MCF 10A (cell line): ENCODE results near the gene PCNX3. TPM values are rescaled to one million over a fixed set of nuclear protein-coding genes. Genes with fewer than 3 reads are reported as not detected.

Experiments
- BruUV-seq: library from RNA; stranded (reverse); fragments of 400-500 nt; replicated peaks from 2 replicates; lab custom pipeline; 2021; lab: Mats Ljungman, UMichigan
- CTCF ChIA-PET: fragments of 300-600 bp; sonication (Branson Sonifier 250); formaldehyde crosslinking; extraction: SDS; loops from one replicate; lab custom pipeline; 2021; ENCODE audit warnings: antibody characterized with exemption, inconsistent platforms; lab: Yijun Ruan, JAX
- POLR2A ChIA-PET: fragments of 300-600, 350-650 bp; sonication (Branson Sonifier 250); formaldehyde crosslinking; extraction: SDS; loops from one replicate; lab custom pipeline; 2020; ENCODE audit warnings: antibody characterized with exemption, inconsistent platforms; lab: Yijun Ruan, JAX
- DNase-seq: peaks from one replicate; pipeline ENCODE4 v3.0.0-alpha.2; 2018; ENCODE audit not compliant: unreplicated experiment
- H3K27ac Mint-ChIP-seq: one replicate; pipeline ENCODE4 v1.8.0; 2022; ENCODE audit warnings: mild to moderate bottlenecking, low read depth, mixed read lengths; ENCODE audit not compliant: unreplicated experiment
- H3K27me3 Mint-ChIP-seq: one replicate; pipeline ENCODE4 v1.8.0; 2022; ENCODE audit warnings: mixed read lengths; ENCODE audit not compliant: insufficient read depth, unreplicated experiment
- H3K36me3 Mint-ChIP-seq: one replicate; pipeline ENCODE4 v1.8.0; 2022; ENCODE audit warnings: mild to moderate bottlenecking, moderate library complexity, mixed read lengths; ENCODE audit not compliant: insufficient read depth, unreplicated experiment
- H3K4me1 Mint-ChIP-seq: one replicate; pipeline ENCODE4 v1.8.0; 2022; ENCODE audit warnings: mixed read lengths; ENCODE audit not compliant: insufficient read depth, unreplicated experiment
- H3K4me3 Mint-ChIP-seq: one replicate; pipeline ENCODE4 v1.8.0; 2022; ENCODE audit warnings: mild to moderate bottlenecking, moderate library complexity, mixed read lengths; ENCODE audit not compliant: unreplicated experiment
- H3K9me3 Mint-ChIP-seq: one replicate; pipeline ENCODE4 v1.8.0; 2022; ENCODE audit warnings: mixed read lengths; ENCODE audit not compliant: unreplicated experiment
- CTCF ChIP-seq: fragments of 200-600 bp; IDR thresholded peaks from one replicate; pipeline ENCODE4 v1.8.0; 2022; ENCODE audit warnings: antibody characterized with exemption, mild to moderate bottlenecking; ENCODE audit not compliant: unreplicated experiment
- intact Hi-C: fragments of 100-400 bp; cut with micrococcal nuclease; formaldehyde crosslinking; loops from 2 replicates; pipeline ENCODE4 v1.14.1; 2022
- total RNA-seq: library from RNA; stranded (reverse); gene quantifications from 2 replicates; pipeline ENCODE4 v1.2.3, GENCODE V29; 2022

Gene PCNX3
- total RNA-seq, 1 experiment from 2014 or later: 40.9 TPM

DNA sequence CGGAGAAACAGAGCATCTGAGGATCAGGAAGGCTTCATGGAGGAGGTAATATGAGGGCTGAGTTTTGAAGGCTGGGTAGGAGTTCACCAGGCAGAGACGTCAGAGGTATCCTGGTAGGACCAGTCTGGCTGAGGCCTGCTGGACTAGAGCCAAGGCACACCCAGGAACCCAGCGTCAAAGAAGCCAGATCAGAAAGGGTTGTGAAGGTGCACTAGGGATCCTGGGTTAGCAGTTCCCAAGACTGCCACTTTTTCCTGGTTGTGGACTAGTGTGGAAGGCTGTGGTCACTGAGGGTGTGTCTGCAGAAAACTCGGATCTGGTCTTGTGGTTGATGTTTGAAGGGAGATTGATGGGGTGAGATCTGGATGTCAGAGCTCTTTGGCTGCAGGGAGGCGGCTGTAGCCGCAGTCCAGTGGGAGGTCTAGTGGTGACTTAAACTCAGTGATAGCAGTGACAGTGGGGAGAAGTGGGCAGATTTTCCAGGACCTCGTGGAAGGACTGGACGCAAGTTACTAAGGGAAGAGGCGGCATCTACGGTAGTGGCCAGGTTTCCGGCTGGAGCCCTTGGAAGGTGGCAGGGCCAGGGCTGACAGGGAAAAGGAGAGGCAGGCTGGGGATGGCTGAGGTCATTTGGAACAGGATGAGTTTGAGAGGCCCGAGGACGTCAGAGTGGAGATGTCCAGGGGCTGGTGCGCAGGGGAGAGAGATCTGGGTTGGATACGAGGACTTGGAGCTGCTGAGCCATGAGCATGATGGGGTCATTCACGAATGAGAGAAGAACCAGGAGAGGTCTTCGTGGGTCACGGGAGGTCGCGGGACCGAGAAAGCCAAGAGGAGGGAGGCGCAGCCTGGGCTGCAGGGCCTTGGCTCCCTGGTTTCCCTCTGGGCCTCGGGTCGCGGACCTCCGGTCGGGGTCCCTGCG is 36.3 kb downstream of the PCNX3 start:
- CTCF ChIA-PET: interaction anchor here (0.5 to 1.0 kb wide), 2 partner anchors 28 to 839 kb away, joined by 3 read pairs; no protein-coding TSS in a partner anchor
- peak overlapping the region; percentile 95 for H3K27ac Mint-ChIP-seq
- intact Hi-C loops: loop anchor here (5.0 kb wide), 1 partner anchor 35 kb away; the partner anchor contains the start of gene PCNX3

GRCh38 chr11:65652511-65653228 is 37.1 kb downstream of the PCNX3 start:
- no peak for TF ChIP-seq CTCF
- Mint-ChIP-seq H3K36me3 (peaks cover 40% of the 10 kb centered on the region), H3K27me3 (no peaks in the 10 kb centered on the region), H3K4me3 (peak overlapping the region; percentile 78), H3K9me3 (no peaks in the 10 kb centered on the region), H3K4me1 (peaks cover 29% of the 10 kb centered on the region), H3K27ac (peak overlapping the region; percentile 95)
- intact Hi-C loops: loop anchor here (5.0 kb wide), 1 partner anchor 35 kb away; the partner anchor contains the start of gene PCNX3
- ChIA-PET CTCF (interaction anchor here (0.7 to 1.5 kb wide), 4 partner anchors 10 to 793 kb away, joined by 3 to 6 read pairs (median 4); no protein-coding TSS in a partner anchor), POLR2A (interaction anchor here (0.6 to 5.6 kb wide), 19 partner anchors 8 to 248 kb away, joined by 3 to 71 read pairs (median 4); partner anchors contain the start of genes FIBP, FOSL1, KAT5 and MAP3K11)
- peak; percentile 89 for DNase-seq
- TSS peak; percentile 84 for BruUV-seq

More for the DNA sequence above, 36.3 kb downstream of the PCNX3 start:
- H3K9me3 Mint-ChIP-seq: no peaks in the 10 kb centered on the region
- peak; percentile 62 for DNase-seq
- H3K27me3 Mint-ChIP-seq: no peaks in the 10 kb centered on the region
- H3K4me1 Mint-ChIP-seq: peaks cover 27% of the 10 kb centered on the region
- no TSS peak for BruUV-seq
- H3K4me3 Mint-ChIP-seq: peak overlapping the region; percentile 78
- POLR2A ChIA-PET: interaction anchor here (0.9 to 5.6 kb wide), 13 partner anchors 8 to 237 kb away, joined by 3 to 71 read pairs (median 6); partner anchors contain the start of genes FIBP, KAT5, MAP3K11 and MUS81
- TF ChIP-seq CTCF: no peak
- peaks cover 32% of the 10 kb centered on the region for H3K36me3 Mint-ChIP-seq

DNA sequence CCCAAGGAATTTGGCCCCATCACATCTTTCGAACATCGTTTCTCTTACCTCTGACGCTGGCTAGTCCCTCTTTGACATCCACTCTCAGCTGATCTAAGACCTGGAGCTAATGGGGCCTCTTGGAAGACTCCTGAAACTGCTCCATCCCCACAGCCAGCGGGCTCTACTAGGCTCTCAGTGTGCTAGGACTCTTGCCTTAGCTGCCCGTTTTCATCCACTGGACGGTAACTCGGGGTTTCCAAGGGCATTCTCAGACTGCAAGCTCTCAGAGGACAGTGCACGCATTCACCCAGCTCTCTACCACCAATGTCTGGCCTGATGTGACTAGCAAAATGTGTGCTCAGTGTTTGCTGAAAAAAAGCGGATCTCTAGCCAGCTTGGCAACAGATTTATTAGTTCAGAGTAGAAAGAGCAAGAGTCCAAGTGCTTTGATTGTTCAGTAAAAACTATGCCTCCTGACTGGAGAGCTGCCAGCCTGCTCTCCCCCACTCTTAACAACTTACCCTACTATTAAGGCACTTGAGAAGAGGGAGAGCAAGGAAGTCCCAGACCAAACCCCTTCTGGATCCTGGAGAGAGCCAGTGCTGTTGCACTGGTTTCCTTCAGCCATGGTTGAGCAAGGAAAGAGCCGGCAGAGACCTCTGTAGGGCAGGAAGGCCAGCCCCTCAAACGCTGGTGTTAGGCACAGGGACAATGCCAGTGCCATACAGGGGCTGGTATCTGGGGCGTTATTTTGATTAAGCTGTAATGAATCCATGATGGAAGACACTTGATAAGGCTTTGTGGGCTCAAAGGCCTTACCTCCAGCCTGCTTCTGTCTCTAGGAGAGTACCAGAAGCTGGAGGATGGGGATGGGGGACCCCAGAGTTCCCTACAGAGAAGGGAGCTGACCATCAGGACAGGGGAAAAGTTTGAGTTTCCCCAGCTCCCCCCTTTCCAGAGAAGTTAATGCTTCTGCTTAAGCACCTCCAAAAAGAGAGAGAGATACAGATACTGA is 38.0 kb downstream of the PCNX3 start:
- H3K36me3 Mint-ChIP-seq: peaks cover 47% of the 10 kb centered on the region
- intact Hi-C loops: loop anchor here (5.0 kb wide), 1 partner anchor 36 kb away; the partner anchor contains the start of gene PCNX3
- ChIA-PET CTCF (interaction anchor here (0.5 to 1.5 kb wide), 5 partner anchors 9 to 794 kb away, joined by 3 to 6 read pairs (median 4); no protein-coding TSS in a partner anchor), POLR2A (interaction anchor here (0.6 to 5.6 kb wide), 15 partner anchors 9 to 247 kb away, joined by 3 to 71 read pairs (median 4); partner anchors contain the start of genes FOSL1, KAT5, MAP3K11 and MUS81)
- peak overlapping the region; percentile 78 for H3K4me3 Mint-ChIP-seq
- no peak for TF ChIP-seq CTCF
- no peak for DNase-seq
- peak overlapping the region; percentile 95 for H3K27ac Mint-ChIP-seq
- H3K9me3 Mint-ChIP-seq: no peaks in the 10 kb centered on the region
- TSS peak; percentile 62 for BruUV-seq
- H3K27me3 Mint-ChIP-seq: no peaks in the 10 kb centered on the region
- peaks cover 29% of the 10 kb centered on the region for H3K4me1 Mint-ChIP-seq
